ENCODE measurements around the gene DAG1. TPM values are rescaled to one million over a fixed set of nuclear protein-coding genes. Genes with fewer than 3 reads are reported as not detected.
A peak's percentile ranks its signal among the peaks of the same experiment; 100 is the strongest.

DAG1 gene
- total RNA-seq, 1 experiment from 2014 or later = 93.0 TPM

- Histone ChIP-seq H3T11ph (ENCODE audit: low read length) (no peak overlapping the region), H4K5ac (ENCODE audit: insufficient read length, low read depth, low read length) (no peak overlapping the region), H4K20me1 (ENCODE audit: control insufficient read depth, insufficient read depth, insufficient read length) (no peaks in the 10 kb centered on the region), H3K4me2 (ENCODE audit: insufficient read depth, insufficient read length, low read length) (no peak overlapping the region), H3K14ac (ENCODE audit: insufficient read depth, low read length) (no peak overlapping the region), H4K8ac (replicated peaks; ENCODE audit: insufficient read length, low read depth, low read length) (no peak overlapping the region), H3K4ac (ENCODE audit: low read depth, low read length) (no peak overlapping the region), H3K4me1 (ENCODE audit: insufficient read depth, low read length) (no peaks in the 10 kb centered on the region), H3K18ac (ENCODE audit: insufficient read length, low read depth, low read length) (no peak overlapping the region), H3K23ac (ENCODE audit: insufficient read length, low read depth, low read length) (no peak overlapping the region), H4K91ac (ENCODE audit: insufficient read length, low read depth, low read length) (no peak overlapping the region), H2BK20ac (ENCODE audit: low read depth, low read length, poor library complexity, severe bottlenecking) (no peak overlapping the region), H3K23me2 (ENCODE audit: insufficient read length, low read depth, low read length, poor library complexity, severe bottlenecking) (no peaks in the 10 kb centered on the region), H2AK5ac (ENCODE audit: insufficient read length, low read length) (no peak overlapping the region), H3K56ac (ENCODE audit: insufficient read length, low read depth, low read length) (no peak overlapping the region), H3K27me3 (ENCODE audit: insufficient read depth, low read length) (no peaks in the 10 kb centered on the region), H2BK15ac (ENCODE audit: low read depth, low read length) (no peak overlapping the region), H3K27ac (ENCODE audit: insufficient read length, low read depth, low read length) (no peak overlapping the region), H2AFZ (ENCODE audit: low read length) (no peak overlapping the region), H3K79me1 (ENCODE audit: insufficient read depth, low read depth, low read length, poor library complexity, severe bottlenecking) (no peaks in the 10 kb centered on the region), H2BK120ac (ENCODE audit: low read depth, low read length, poor library complexity, severe bottlenecking) (no peak overlapping the region), H3K9ac (ENCODE audit: extremely low read depth, insufficient read length, low read length) (no peak overlapping the region), H3K79me2 (ENCODE audit: insufficient read depth, low read length) (no peaks in the 10 kb centered on the region), H2BK5ac (ENCODE audit: insufficient read length, low read length) (no peak overlapping the region), H3K9me3 (ENCODE audit: control insufficient read depth, low read depth, low read length) (no peaks in the 10 kb centered on the region), H2BK12ac (ENCODE audit: insufficient read length, low read depth, low read length) (no peak overlapping the region)
- Mint-ChIP-seq H3K4me3 (no peak overlapping the region), H3K9me3 (no peaks in the 10 kb centered on the region; a peak in 1 of 5 replicates), H3K36me3 (ENCODE audit: insufficient read depth in 1 of 3, low read depth in 3 of 3) (peaks cover 12 to 42% (median 35%) of the 10 kb centered on the region in 3 experiments; a peak in 6 of 7 replicates), H3K27me3 (ENCODE audit: low read depth) (no peaks in the 10 kb centered on the region), H3K4me1 (peaks cover 9 to 13% of the 10 kb centered on the region in 2 experiments), H3K27ac (peak overlapping the region in 1 of 3 experiments; percentile 95; a peak in 3 of 7 replicates)
- DNase-seq = no peak
- TF ChIP-seq CTCF (conservative IDR thresholded peaks at IDR 0.05) = no peak
- no CpG with 5 or more reads among the region's 5 CpGs for WGBS (ENCODE audit: extremely low coverage, insufficient read length, low lambda C conversion rate)
These were observed 54.0 kb downstream of the DAG1 start for GRCh38 chr3:49523756-49524747.

All from H9 (cell line).